HG02938 (cell line): ENCODE data around the gene ADAMTSL4.

ENCODE experiments used
- ATAC-seq: cut with Tn5 transposase; IDR thresholded peaks from one replicate; pipeline ENCODE4 v1.9.1; 2021; ENCODE audit warnings: mild to moderate bottlenecking, moderate library complexity; ENCODE audit not compliant: unreplicated experiment

Gene ADAMTSL4

GRCh38 chr1:150532860-150533259 is 16.3 kb upstream of the ADAMTSL4 start:
- ATAC-seq: no peak

GRCh38 chr1:150534002-150534401 is 15.2 kb upstream of the ADAMTSL4 start:
- no peak for ATAC-seq

DNA sequence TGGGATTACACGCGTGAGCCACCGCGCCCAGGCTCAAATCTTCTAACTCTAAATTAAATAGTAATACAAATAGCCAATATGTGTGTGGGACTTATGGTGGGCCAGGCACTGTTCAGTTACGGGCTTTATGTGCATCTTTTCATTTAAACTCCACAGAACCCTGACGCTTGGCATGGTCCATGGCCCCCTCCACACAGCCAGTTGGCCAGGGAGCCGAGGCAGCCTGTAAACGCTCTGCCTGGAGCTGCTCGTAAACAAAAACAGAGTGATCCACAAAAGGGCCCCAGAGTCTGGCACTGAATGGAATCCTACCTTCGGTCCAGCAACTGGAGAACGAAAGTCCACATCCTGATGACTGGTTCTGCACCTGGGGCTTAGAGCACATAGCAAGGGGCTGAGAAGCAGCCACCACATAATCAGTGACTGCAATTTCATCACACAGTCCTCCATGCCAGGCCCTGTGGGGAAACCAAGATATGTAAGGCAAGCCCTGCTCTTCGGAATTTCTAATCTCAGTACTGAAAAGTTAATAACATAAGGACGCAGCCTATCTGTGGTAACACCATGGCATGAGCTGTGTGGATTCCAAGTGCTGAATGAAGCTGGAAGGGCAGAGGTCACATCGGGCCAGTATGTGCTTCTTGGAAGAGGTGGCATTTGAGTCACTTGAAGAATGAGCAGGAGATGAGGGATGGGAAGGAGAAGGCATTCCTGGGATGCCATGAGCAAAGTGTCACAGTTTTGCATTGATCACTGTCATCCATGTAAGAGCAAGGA is 13.5 kb upstream of the ADAMTSL4 start:
- ATAC-seq: no peak

- no peak for ATAC-seq
Measured at GRCh38 chr1:150536836-150537731, 12.1 kb upstream of the ADAMTSL4 start.

DNA sequence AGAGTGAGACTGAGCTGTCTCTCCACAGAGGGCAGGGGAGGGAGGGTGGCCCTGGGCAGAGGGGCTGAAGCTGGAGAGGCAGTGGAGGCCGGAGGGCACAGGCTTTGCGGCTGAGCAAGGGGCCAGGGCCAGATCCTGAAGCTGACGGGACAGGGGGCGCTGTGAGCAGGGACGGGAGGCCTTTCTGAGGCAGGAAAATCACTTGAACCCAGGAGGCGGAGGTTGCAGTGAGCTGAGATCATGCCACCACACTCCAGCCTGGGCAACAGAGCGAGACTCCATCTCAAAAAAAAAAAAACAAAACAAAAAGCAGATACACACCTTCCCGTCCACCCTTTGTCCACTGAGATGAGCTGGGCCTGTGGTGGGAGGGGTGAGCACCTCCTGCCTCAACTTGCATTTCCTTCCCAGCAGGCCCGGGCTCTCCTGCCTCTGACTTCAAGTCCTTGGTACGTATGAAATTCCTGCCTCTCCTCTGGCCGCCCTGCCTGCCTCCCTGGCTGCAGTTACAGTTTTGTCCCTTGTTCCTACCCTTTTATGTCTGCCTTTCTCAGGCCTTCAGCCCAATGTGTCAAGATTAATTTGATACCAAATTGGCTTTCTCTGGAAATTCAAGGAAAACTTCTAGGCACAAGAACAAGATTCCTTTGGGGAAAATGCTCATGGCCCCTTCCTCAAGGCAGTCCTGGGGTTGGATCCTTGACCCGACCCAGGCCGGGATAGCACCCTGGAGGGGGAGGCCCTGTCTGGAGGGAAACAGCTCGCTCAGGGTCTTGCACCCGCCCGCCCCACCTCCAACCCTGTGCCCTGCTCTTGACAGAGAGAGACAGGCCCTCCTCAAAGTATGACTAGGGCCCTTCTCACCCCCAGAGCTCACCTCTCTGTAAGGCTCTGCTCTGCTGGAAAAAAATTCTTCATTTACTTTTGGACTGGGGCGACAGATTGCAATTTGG is 11.2 kb upstream of the ADAMTSL4 start:
- ATAC-seq: no peak

DNA sequence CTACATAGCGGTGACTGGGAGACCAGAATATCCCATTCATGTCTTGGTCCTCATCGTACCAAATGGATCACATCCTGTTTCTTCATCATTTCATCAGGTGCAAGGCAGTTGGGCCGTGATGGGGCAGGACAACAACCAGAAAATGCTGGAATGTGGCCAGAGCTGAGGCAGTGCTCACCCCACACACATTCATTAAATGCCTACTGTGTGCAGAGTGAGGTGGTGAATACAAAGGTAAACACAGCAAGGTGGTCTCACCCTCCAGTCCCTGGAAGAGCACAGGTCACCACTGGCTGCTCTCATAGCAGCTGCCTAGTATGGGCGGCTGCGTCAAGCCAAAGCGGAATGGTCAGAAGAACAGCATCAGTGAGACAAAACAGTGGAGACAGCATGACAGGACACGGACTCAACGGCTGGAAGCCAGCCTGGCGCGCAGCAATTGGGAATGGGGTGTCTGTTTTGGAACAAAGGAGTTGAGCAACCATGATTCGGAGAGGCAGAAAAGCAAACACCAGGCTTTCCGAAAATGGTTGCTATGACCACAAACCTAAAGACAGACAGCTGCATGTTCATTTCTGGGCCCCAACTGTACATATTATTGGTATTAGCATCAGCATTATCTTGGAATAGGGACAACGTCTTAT is 5.6 kb upstream of the ADAMTSL4 start:
- no peak for ATAC-seq

DNA sequence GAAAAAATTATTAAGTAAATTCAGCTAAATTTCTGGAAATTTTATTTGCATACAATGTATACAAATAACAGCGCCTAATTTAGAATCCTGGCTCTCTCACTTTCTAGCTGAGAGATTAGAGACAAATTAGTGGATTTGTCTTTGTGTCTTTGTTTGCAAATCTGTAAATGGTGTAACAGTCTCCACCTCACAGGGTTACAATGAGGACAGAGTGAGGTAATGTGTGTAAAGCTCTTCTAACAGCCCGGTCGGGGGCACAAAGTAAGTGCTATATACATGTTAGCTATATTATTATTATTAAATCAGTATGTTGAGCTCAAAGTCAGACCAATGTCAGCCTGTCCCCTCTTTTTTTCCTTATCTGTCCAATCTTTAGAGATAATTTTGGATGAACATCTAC is 5.0 kb upstream of the ADAMTSL4 start:
- no peak for ATAC-seq

DNA sequence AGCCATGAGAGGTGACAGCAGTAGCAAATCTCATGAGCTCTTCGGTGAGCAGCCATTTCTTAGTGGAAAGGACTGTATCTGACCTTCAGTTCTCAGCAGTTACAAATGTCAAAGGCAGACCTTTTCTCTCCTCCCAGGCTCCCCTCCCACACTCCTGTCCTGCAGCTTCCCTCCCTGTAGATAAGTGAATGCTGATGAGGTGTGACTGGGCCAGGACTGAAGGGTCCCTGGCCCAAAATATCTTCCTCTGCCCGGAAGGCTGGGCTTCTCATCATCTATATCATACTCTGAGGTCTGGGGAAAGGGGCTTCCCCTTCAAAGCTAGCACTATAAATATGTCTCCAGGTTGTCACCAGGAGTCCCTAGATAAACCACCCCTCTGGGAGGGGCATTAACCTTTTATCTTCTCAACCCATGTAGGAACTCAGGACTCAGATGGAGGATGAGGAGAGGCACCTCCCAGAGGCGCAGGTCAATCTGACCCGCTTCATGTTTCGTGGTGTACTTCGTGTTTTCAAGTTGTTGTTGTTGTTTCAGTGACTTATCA is 3.6 kb upstream of the ADAMTSL4 start:
- no peak for ATAC-seq

- no peak for ATAC-seq
Measured at GRCh38 chr1:150546294-150546937, 2.8 kb upstream of the ADAMTSL4 start.

DNA sequence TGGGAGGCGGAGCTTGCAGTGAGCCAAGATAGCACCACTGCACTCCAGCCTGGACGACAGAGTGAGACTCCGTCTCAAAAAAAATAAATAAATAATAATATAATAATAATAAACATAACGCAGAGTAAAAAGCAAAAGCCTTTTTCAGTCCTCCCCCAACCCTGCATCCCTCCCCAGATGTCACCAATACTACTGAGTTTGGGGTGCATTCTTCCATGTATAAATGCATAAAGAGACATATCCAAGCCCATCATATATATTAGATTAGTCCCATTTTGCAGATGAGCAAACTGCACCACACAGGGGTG is 930 bp upstream of the ADAMTSL4 start:
- ATAC-seq: no peak

DNA sequence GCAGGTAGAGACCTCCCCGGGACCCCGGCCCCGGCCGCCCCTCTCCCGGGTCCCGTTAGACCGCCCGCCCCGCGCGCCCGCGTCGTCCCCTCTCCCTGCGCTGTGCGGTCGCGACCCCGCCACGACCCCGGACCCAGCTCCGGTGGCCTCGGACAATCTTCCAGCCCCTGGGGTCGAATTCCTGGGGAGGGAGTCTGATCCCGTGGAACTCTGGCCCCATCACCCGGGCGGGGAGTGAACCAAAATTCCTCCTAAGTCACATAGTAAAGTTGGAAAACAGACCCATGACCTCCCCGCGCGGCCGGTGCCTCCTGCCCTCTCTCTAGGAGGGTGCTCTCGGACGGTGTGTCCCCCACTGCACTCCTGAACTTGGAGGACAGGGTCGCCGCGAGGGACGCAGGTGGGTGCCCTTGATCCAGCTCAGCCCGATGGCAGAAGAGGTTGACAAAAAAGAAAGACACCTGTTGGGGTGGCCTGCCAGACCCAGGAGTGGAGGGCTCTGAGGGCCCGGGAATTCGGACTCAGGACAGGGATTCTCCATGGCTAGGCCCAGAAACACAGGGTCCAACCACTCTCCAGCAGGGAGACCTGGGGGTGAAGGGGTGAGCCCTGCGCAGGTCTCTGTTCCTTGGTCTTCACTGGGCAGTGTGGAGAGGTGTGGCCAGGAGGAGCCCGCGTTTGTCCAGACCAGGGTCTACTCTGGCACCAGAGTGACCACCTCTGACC is 451 bp downstream of the ADAMTSL4 start:
- no peak for ATAC-seq

GRCh38 chr1:150550222-150551050 is 1.2 kb downstream of the ADAMTSL4 start:
- ATAC-seq: no peak

DNA sequence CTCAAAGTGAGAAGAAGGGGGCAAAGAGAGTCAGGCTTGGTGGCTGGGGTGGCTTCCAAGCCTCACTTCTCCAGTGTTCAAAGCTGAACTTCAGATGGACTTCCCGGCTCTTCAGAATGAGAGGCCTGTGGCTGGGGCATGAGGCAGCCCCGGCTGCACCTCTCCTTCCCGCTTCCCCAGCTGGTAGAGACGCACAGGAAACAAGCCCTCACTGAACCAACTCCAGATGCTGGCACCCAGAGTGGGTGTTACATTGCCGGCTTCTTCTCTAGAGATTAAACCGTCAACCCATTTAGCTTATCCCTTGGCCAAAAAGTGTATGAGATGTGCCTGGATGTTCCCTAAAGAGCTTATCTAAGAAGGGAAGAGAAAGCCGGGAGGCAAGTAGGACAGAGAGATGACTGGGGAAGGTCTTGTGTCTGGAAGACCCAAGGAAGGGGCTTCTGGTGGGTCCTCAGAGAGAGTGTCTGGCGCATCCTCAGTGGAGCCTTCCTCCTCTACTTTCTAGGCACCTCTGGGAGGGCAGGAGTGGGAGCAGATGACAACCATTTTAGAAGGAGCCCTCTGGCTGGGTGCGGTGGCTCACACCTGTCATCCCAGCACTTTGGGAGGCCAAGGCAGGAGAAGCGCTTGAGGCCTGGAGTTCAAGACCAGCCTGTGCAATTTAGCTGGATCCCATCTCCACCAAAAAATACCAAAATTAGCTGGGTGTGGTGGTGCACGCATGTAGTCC is 2.0 kb downstream of the ADAMTSL4 start:
- ATAC-seq: no peak

DNA sequence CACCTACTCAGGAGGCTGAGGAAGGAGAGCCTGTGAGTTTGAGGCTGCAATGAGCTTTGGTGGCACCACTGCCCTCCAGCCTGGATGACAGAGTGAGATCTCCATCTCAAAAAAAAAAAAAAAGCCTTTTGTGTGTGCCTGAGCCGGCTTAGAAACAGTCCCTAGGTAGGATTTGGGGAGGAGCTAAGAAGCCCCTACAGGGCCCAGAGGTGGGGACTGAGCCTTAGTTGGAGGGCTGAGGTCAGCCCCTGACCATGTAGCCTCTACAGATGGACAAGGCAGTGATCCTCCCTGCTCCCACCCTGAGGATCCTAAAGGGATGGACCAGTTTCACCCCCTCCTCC is 2.5 kb downstream of the ADAMTSL4 start:
- no peak for ATAC-seq

GRCh38 chr1:150552128-150552910 is 3.1 kb downstream of the ADAMTSL4 start:
- ATAC-seq: no peak

DNA sequence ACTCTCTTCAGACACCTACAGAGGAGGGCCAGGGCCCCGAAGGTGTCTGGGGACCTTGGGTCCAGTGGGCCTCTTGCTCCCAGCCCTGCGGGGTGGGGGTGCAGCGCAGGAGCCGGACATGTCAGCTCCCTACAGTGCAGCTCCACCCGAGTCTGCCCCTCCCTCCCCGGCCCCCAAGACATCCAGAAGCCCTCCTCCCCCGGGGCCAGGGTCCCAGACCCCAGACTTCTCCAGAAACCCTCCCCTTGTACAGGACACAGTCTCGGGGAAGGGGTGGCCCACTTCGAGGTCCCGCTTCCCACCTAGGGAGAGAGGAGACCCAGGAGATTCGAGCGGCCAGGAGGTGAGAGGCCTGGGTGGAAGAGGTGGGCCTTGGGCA is 3.7 kb downstream of the ADAMTSL4 start:
- no peak for ATAC-seq
